C4-2B (cell line): ENCODE measurements around the gene RACK1.
"Not testable (repeated sequence)": the region's sequence is repeated elsewhere in the genome, so short reads cannot be mapped to it uniquely, and the experiment has no call there.

Experiments used
- H3K27ac ChIP-seq: fragments of 450-650 bp; 2 replicates; pipeline ENCODE4 v1.5.1; 2017
- CTCF ChIP-seq: fragments of 450-650 bp; conservative IDR thresholded peaks from 2 replicates; pipeline ENCODE4 v1.5.1; 2017; ENCODE audit warnings: mild to moderate bottlenecking
- ZFX ChIP-seq: fragments of 450-650 bp; IDR thresholded peaks from 2 replicates; pipeline ENCODE4 v1.6.1; 2017

The RACK1 gene

GRCh38 chr5:181212934-181213333, 30.8 kb downstream of the RACK1 start:
- no peak overlapping the region for H3K27ac ChIP-seq
- TF ChIP-seq ZFX = no peak
- no peak for TF ChIP-seq CTCF

- no peak overlapping the region for H3K27ac ChIP-seq
- TF ChIP-seq ZFX (no peak), CTCF (no peak)
Measured at GRCh38 chr5:181212080-181212479, 31.6 kb downstream of the RACK1 start.

GRCh38 chr5:181211208-181211607, 32.5 kb downstream of the RACK1 start:
- no peak overlapping the region for H3K27ac ChIP-seq
- TF ChIP-seq ZFX = no peak
- TF ChIP-seq CTCF = no peak; the same call in 1 of the 2 replicates

- H3K27ac ChIP-seq = not testable (repeated sequence)
Measured at GRCh38 chr5:181210698-181211097, 33.0 kb downstream of the RACK1 start.

- H3K27ac ChIP-seq = not testable (repeated sequence)
Measured at GRCh38 chr5:181210148-181210547, 33.6 kb downstream of the RACK1 start.

GRCh38 chr5:181209006-181209405, 34.7 kb downstream of the RACK1 start:
- H3K27ac ChIP-seq = not testable (repeated sequence)

GRCh38 chr5:181207960-181208253, 35.8 kb downstream of the RACK1 start:
- H3K27ac ChIP-seq = no peak overlapping the region
- TF ChIP-seq ZFX (no peak), CTCF (no peak)

GRCh38 chr5:181207214-181207959, 36.3 kb downstream of the RACK1 start:
- no peak for TF ChIP-seq ZFX
- TF ChIP-seq CTCF = no peak
- H3K27ac ChIP-seq = peak overlapping the region; percentile 77

- no peak overlapping the region; the same call in 1 of the 2 replicates for H3K27ac ChIP-seq
- no peak for TF ChIP-seq CTCF
- no peak for TF ChIP-seq ZFX
Measured at GRCh38 chr5:181205761-181206649, 37.7 kb downstream of the RACK1 start.
